OCI-M2 (cell line): ENCODE data around the gene CNKSR1.

ENCODE experiments used
- DNase-seq: peaks from one replicate; lab custom pipeline; 2025; ENCODE audit not compliant: unreplicated experiment; lab: John Stamatoyannopoulos, UW

The CNKSR1 gene

DNA sequence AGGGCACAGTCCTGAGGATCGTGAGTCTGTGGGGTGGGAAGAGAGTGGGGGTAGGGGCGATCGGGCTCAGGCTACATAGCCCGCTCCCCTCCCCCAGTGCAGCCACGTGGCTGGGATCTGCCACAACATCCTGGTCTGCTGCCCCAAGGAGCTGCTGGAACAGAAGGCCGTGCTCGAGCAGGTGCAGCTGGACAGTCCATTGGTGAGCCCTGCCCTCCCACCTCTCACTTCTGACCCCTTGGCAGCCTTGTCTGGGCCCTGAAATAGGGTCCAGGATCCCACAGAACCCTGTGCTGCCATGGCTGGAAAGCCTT lies 5.0 kb downstream of the CNKSR1 start:
- DNase-seq, result no peak

DNA sequence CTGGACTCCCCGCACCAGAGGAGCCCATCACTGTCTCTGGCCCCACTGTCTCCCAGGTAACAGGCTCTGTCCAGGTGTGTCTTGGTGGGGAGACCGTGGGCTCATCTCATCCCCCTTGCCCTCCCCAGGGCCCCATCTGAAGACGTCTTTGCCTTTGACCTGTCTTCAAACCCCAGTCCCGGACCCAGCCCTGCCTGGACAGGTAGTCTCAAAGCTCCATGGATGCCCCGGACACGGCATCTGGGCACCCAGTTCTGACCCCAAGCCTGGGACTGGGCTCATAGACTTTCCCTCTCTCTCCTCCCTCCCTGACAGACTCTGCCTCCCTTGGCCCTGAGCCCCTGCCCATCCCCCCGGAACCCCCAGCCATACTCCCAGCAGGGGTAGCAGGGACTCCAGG lies 6.8 kb downstream of the CNKSR1 start:
- DNase-seq, result no peak

DNA sequence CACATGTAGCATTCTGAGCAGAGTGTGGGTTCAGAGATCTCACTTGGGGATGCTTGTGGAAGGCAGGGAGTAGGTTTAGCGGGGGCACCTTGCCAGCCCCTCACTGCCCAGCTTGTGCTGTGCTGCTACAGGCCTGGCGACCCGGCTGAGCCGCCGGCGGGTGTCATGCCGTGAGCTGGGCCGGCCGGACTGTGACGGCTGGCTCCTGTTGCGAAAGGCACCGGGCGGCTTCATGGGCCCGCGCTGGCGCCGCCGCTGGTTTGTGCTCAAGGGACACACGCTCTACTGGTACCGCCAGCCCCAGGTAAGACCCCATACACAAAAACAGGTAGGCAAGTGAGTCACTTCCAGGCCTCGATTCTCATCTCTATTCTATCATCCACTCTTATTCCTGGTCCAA lies 7.6 kb downstream of the CNKSR1 start:
- no peak for DNase-seq

DNA sequence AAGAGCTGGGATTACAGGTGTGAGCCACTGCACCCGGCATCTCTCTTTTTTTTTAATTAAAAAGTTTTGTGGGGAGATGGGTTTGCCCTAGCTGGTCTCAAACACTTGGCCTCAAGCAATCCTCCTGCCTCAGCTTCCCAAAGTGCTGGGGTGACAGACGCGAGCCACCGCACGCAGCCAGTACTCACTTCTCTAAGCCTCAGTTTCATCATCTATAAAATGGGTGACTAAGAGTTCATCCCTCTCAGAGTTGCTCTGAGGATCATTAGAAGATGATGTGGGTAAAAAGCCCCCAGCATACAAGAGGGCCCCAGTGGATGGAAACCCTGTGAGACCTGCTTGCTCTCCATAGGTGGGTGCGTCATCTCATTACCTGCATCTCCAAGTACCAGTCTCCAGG lies 10.6 kb downstream of the CNKSR1 start:
- no peak for DNase-seq

DNA sequence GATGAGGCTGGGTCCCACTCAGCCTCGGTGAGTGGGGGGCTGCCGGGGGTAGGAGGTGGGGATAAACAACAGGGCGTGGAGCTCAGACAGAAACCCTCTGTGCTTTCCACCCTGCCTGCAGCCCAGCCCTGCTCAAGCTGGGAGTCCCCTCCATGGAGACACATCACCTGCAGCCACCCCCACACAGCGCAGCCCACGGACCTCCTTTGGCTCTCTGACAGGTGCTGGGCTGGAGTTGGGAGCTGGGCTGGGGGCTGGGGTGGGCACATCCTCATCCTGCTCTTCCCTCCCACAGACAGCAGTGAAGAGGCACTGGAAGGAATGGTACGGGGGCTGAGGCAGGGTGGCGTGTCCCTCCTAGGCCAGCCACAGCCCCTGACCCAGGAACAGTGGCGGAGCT lies 11.2 kb downstream of the CNKSR1 start:
- no peak for DNase-seq

DNA sequence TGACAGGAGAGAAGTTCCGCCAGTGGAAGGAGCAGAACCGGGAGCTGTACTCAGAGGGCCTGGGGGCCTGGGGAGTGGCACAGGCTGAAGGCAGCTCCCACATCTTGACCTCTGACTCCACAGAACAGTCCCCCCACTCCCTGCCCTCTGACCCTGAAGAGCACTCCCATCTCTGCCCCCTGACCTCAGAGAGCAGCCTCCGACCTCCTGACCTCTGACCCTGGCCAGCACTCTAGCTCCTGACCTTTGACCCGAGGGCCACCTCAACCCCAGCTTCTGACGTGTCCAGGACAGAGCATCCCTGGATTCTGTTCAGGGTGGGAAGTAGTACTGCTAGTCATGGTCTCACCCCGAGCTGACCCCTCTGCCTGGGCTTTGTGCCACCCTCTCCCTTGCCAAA lies 12.0 kb downstream of the CNKSR1 start:
- no peak for DNase-seq

DNA sequence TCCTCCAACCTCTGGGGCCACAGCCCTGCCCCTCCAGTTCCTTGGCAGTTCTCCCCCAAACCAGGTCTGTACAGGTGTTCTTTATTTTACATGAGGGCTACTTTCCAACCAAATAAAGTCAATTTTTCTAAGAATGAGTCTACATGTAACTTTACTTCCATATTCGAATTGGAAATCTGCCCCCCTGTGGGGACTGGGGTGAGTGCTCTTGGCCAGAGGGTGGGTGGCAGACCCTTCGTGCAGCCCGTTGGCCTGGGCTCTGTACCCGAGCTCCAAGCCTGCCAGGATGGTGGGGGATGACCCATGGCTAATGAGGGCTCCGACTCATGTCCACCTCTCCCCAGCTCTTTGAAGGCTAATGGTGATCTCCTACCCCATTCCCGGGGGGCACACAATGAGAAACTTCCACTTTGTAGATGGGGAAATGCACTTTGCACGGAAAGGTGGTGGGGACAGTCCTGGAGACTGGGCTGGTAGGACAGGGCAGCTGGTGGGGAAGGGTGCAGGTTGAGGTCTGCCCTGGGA lies 12.5 kb downstream of the CNKSR1 start:
- DNase-seq, result no peak

DNA sequence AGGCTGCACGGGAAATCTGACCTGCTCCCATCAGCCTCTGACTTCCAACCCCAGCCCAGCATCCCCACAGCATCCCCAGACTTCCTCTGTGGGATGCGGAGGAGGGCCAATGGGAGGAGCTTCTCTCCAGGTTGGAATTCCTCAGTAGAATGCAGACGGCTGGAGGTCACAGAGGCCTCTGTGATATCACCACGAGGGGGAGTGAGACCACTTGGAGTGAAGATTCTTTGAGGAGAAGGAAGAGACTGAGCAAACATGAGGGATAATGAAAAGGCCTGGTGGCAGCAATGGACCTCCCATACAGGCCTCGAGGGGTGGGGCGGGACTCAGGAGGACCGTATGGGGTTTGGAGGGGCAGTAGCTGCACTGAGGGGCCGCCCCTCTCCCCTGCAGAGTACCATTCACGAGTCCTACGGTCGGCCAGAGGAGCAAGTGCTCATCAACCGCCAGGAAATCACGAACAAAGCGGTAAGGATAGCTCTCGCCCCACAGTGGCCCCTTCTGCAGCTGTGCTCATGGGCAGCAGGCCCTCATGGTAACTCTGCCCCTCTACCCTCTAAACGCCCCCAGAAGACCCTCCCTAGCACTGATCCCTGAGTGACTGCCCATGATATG lies 13.2 kb downstream of the CNKSR1 start, which contains the start of gene CATSPER4:
TSS of gene CATSPER4 (plus strand) at position 230 of the 615 bp plus-strand sequence. CDS start at position 256, 26 bp downstream.
- DNase-seq, result no peak

DNA sequence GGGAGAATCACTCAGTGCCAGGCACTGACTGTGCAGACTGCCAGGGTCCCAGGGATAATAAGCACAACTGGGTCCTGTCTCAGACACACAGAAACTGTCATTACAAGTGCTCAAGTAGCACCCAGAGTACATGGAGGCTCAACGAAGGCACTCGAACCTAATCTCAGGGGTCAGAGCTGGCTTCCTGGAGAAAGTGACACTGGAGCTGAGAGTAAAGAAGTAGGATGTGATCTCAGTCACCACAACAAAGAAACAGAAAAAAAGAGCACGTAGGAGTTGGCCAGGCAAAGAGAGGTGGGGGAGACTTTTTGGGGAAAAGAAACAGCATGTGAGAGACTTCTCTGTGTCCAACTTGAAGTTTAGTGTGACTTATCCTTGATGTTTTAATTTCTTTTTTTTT lies 14.4 kb downstream of the CNKSR1 start:
- DNase-seq, result no peak

DNA sequence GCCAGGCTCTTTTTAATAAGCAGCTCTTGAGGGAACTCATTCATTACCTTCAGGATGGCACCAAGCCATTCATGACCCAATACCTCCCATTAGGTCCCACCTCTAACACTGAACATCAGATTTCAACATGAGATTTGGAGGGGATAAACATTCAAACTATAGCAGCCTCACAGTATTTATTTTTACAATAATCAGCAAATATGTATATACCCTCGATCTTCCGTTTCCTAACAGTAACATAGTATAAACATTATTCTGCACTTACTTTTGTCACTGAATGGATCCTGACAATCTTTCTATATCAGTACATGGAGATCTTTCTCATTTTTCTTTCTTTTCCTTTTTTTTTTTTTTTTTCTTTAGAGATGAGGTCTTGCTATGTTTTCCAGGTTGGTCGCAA lies 18.5 kb downstream of the CNKSR1 start:
- DNase-seq, result no peak

DNA sequence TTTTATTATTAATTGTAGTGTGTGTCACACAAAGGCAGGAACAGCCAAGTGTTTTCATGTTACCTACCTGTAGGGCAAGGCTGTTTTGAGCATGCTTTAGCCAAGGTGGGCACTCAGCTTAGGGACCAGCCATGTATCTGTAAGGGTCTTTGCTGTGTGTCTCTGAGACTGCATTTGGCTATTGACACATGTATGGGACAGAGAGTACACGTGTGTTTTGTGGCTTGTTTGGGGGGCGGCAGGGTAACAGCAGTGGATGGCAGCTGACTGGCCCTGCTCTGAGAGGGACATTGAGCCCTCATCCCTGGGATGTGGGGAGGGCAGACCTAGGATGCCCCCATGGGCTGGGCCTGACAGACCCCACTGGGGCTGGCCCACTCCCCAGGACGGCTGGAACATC lies 20.0 kb downstream of the CNKSR1 start:
- no peak for DNase-seq

DNA sequence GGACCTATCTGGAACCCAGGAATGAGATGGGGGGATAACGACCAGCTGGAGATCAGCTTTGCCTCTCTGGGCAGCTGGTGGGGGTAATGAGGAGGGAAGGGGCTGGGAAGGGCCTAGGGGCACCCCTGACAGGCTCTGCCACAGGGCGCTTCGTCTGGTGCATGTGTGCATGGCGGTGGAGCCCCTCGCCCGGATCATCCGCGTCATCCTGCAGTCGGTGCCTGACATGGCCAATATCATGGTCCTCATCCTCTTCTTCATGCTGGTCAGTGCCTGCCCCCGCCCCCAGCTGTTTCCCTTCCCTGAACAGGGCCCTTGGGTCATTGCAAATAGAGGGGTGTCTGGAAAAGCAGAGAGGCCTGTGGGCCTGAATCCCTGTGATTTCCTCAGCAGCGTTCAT lies 20.5 kb downstream of the CNKSR1 start:
- no peak for DNase-seq

DNA sequence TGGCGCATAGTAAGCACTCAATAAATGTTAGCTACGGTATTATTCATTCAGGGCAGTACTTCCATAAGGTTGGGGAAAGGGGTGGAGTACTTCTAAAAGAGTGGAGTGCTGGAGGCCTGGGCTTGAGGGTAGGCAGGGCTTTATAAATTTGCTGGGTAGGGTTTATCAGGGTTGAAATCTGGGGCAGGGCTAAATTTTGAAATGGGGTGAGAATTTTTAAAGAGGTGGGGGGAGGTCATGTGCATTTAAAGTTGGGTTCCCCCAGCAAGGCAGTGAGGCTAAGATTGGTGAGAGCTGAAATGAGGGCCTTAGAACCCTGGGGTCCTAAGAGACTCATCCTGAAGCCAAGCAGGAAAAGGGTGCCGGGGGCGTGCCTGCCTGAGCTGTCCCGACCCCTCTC lies 23.1 kb downstream of the CNKSR1 start:
- no peak for DNase-seq

DNA sequence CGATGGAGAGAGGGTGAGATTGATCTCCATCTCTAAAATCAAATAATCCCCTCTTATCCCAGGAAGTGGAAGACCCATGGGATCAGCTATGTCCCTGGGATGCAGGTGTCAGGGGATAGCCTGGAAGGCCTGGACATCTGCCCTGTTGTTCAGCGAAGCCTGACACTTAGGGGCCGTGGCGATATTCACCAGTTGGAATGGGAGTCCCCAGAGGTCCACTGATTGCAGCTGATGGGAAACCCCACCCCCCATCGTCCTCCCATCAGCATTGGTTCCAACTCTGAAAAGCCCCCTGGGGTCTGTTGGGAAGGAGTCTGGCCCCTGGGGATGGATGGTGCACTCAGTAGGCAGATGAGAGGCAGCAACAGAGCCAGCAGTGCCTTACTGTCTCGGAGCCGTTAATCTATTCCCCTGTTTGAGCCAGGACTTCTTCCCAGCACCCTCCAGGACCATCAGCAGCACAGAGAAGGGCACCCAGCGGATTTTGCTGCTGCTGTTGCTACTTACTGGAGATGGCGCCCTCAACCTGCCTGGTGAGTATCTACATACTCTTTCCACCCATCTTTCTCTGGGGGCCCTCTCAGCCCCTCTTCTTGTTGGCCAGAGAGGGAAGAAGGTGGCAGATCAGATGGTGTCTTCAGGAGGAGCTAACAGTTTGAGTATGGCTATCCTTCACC lies 26.5 kb downstream of the CNKSR1 start:
- DNase-seq, result no peak

DNA sequence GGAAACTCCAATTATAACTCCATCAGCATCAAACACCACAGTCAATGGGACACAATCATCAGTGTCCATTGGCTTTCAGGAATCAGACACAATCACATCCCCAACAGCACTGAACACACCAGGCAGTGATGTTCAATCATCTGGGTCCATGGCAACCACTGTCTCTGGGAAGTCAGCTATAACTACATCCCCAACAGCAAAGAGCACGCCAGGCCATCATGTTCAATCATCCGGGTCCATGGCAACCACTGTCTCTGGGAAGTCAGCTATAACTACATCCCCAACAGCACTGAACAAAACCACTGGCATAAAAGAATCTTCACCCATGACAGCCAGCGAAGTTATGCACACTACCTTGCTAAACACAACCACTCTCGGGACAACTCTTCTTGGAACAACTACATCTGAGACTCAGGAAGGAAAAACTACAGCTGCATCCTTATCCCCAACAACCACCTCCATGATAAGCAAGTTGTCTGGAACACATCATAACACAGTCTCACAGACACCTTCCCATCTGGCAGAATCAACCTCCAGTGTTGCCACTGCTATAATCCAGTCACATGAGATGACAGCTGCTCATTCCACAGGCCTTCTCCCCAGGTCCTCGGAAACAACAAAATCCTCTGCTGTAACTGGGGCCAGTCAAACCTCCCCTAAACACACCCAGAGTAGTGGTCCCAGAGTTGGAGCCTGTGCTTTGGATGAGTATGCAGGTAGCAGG lies 33.0 kb downstream of the CNKSR1 start:
- no peak for DNase-seq

DNA sequence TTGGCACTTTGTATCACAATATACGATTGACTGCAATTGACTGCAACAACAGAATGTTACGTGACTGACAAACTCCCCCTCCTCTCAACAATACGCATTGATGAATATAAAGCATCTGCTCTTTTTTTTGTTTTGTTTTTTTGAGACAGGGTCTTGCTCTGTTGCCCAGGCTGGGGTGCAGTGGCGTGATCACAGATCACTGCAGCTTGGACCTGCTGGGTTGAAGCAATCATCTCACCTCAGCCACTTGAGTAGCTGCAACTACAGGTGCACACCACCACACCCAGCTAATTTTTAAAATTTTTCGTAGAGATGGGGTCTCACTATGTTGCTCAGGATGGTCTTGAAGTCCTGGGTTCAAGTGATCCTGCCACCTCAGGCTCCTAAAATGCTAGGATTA lies 35.4 kb downstream of the CNKSR1 start:
- no peak for DNase-seq

DNA sequence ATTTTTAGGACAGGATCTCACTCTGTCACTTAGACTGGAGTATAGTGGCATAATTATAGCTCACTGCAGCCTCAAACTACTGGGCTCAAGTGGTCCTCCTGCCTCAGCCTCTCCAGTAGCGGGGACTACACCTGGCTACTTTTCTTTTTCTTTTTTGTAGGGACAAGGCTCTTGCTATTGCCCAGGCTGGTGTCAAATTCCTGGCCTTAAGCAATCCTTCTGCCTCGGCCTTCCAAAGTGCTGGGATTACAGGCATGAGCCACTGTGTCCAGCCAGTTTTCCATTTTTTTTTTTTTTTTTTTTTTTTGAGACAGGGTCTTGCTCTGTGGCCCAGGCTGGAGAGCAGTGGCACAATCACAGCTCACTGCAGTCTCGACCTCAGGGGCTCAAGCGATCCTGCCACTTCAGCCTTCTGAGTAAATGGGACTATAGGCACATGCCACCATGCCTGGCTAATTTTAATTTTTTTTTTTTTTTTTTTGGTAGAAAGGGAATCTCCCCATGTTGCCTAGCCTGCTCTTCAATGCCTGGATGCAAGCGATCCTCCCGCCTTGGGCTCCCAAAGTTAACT lies 36.1 kb downstream of the CNKSR1 start:
- no peak for DNase-seq

DNA sequence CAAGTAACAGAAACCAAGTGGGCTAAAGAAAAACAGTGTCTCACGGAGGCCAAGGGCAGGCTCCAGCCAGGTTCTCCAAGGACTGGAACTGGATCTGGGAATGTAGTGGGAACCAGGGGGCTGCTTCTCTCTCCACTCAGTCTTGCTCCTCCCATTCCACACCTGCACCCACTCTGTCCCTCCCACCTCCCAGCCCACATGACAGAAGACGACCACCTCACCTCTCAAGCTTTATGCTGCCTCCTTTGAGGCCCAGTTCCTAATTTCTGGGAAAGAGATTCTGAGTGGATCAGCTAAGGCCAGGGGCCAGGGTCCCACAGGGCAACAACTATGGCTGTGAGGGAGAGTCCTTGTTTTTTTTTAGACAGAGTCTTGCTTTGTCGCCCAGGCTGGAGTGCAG lies 38.0 kb downstream of the CNKSR1 start:
- DNase-seq, result no peak

DNA sequence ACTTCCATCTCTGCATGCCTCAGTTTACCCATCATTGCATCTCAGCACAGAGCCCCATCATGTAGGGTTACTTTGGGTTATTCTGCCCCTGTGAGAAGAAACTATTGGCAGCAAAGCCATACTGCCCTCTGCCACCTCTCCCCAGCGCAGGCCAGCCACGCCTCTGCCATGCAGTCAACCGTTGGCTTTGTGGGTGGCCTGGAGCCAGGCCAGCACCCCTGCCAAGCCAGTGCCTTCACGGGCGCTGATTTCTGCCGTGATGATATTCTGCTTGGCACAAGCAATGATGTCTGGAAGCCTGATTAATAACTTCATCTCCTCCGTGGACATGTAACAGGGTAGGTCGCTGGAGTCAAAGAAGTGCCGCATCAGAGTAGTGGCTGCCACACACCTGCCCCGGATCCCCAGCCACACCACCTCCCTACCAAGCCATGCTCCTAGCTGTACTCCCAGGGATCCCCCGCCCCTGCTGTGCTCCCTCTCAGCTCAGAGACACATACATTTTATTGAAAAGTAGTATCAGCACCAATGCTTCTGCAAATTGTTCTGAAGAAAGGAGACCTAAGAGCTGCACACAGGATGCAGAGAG lies 41.7 kb downstream of the CNKSR1 start:
- no peak for DNase-seq

DNA sequence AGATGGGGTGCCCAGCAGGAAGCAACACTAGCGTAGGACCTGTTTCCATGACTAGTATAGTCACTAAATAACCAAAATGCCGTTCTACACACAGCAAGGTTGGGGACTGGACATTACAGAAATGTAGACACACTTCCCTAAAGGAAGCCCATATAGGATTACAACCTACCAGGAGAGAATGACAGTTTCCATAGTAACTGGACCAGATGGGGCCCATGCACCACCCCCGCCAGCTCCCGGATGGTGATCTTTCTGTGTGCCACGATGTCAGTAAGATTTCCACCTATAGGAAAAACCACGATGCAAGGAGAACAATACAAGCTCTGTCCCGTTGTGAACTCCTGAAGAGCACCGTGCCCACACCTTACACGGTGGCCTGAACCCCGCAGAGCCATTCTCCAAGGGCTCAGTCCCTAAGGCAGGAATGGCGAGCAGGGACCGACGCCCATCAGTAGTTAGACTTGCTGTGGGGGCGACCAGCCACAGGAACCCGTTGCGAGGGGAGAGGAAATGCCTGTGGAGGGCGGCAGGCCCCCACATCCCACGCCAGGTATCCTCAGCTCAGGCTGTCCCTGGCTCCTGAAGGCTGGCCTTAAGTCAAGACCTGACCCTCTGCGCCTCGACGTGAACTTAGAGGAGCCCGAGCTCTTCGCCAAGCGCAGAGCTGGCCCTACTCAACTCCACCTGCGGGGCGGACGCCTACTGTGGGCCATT lies 43.1 kb downstream of the CNKSR1 start:
- DNase-seq, result no peak

DNA sequence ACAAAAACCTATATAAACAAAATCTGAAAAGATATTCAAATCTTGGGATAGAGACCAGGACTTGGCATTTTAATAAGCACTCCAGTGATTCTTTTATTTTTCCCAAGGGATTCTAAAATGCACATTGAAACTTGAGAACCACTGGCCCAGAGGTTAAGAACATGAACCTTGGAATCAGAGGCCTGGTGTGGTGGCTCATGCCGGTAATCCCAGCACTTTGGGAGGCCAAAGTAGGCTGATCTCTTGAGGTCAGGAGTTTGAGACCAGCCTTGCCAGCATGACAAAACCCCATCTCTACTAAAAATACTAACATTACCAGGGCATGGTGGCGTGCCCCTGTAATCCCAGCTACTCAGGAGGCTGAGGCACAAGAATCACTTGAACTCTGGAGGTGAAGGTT lies 43.8 kb downstream of the CNKSR1 start:
- DNase-seq, result no peak
